MCF 10A (cell line): ENCODE data around the gene PHYHIPL. TPM values are rescaled to one million over a fixed set of nuclear protein-coding genes. Genes with fewer than 3 reads are reported as not detected.

Experiments used
- BruUV-seq: library from RNA; stranded (reverse); fragments of 400-500 nt; replicated peaks from 2 replicates; lab custom pipeline; 2021; lab: Mats Ljungman, UMichigan
- CTCF ChIA-PET: fragments of 300-600 bp; sonication (Branson Sonifier 250); formaldehyde crosslinking; extraction: SDS; loops from one replicate; lab custom pipeline; 2021; ENCODE audit warnings: antibody characterized with exemption, inconsistent platforms; lab: Yijun Ruan, JAX
- POLR2A ChIA-PET: fragments of 300-600, 350-650 bp; sonication (Branson Sonifier 250); formaldehyde crosslinking; extraction: SDS; loops from one replicate; lab custom pipeline; 2020; ENCODE audit warnings: antibody characterized with exemption, inconsistent platforms; lab: Yijun Ruan, JAX
- DNase-seq: peaks from one replicate; pipeline ENCODE4 v3.0.0-alpha.2; 2018; ENCODE audit not compliant: unreplicated experiment
- H3K27ac Mint-ChIP-seq: one replicate; pipeline ENCODE4 v1.8.0; 2022; ENCODE audit warnings: mild to moderate bottlenecking, low read depth, mixed read lengths; ENCODE audit not compliant: unreplicated experiment
- H3K27me3 Mint-ChIP-seq: one replicate; pipeline ENCODE4 v1.8.0; 2022; ENCODE audit warnings: mixed read lengths; ENCODE audit not compliant: insufficient read depth, unreplicated experiment
- H3K36me3 Mint-ChIP-seq: one replicate; pipeline ENCODE4 v1.8.0; 2022; ENCODE audit warnings: mild to moderate bottlenecking, moderate library complexity, mixed read lengths; ENCODE audit not compliant: insufficient read depth, unreplicated experiment
- H3K4me1 Mint-ChIP-seq: one replicate; pipeline ENCODE4 v1.8.0; 2022; ENCODE audit warnings: mixed read lengths; ENCODE audit not compliant: insufficient read depth, unreplicated experiment
- H3K4me3 Mint-ChIP-seq: one replicate; pipeline ENCODE4 v1.8.0; 2022; ENCODE audit warnings: mild to moderate bottlenecking, moderate library complexity, mixed read lengths; ENCODE audit not compliant: unreplicated experiment
- H3K9me3 Mint-ChIP-seq: one replicate; pipeline ENCODE4 v1.8.0; 2022; ENCODE audit warnings: mixed read lengths; ENCODE audit not compliant: unreplicated experiment
- intact Hi-C: fragments of 100-400 bp; cut with micrococcal nuclease; formaldehyde crosslinking; loops from 2 replicates; pipeline ENCODE4 v1.14.1; 2022
- total RNA-seq: library from RNA; stranded (reverse); gene quantifications from 2 replicates; pipeline ENCODE4 v1.2.3, GENCODE V29; 2022
- TF ChIP-seq, protein P1 (sequence below): fragments of 200-600 bp; IDR thresholded peaks from one replicate; pipeline ENCODE4 v1.8.0; 2022; ENCODE audit warnings: antibody characterized with exemption, mild to moderate bottlenecking; ENCODE audit not compliant: unreplicated experiment

PHYHIPL gene
- total RNA-seq, 1 experiment from 2014 or later, result not detected

DNA sequence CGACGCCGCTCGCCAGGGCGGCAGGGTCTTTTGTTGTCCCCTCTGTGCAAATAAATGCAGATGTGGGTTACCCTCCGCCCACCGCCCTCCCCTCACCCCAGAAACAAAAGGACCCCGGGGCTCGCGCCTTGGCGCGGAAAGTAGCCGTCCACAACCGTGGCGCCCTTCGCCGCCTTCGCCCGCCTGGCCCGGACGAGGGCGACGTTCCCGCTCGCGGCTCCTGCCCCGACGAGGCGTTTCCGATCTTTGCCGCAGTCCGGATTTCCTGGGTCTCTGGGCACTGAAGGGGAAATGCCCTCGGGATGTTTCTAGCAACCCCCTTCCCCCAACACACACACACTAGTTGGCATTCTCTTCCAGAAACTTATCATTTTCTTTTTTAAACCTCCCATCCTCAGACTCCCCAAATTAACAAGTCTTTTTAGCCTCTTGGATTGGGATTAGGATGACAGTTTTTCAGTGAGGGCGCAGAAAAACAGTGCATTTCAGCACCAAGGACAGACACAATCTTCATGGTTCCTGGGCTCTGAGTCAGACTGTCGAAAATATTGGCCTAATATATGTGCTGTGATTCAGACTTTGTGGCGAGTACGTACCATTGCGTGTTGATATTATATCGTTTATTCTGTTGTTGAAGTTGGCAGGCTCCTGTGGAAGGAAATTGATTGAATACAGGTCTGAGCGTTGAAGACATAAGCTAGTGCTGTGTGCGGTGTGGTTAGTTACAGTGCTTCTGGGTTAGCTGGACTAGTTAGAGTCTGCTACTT is 771 bp downstream of the PHYHIPL start:
- Mint-ChIP-seq H3K4me1 (no peaks in the 10 kb centered on the region), H3K27me3 (peaks cover 10% of the 10 kb centered on the region), H3K9me3 (peaks cover 7% of the 10 kb centered on the region), H3K27ac (no peak overlapping the region), H3K36me3 (no peaks in the 10 kb centered on the region), H3K4me3 (no peak overlapping the region)
- TF ChIP-seq, protein P1, sequence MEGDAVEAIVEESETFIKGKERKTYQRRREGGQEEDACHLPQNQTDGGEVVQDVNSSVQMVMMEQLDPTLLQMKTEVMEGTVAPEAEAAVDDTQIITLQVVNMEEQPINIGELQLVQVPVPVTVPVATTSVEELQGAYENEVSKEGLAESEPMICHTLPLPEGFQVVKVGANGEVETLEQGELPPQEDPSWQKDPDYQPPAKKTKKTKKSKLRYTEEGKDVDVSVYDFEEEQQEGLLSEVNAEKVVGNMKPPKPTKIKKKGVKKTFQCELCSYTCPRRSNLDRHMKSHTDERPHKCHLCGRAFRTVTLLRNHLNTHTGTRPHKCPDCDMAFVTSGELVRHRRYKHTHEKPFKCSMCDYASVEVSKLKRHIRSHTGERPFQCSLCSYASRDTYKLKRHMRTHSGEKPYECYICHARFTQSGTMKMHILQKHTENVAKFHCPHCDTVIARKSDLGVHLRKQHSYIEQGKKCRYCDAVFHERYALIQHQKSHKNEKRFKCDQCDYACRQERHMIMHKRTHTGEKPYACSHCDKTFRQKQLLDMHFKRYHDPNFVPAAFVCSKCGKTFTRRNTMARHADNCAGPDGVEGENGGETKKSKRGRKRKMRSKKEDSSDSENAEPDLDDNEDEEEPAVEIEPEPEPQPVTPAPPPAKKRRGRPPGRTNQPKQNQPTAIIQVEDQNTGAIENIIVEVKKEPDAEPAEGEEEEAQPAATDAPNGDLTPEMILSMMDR, result no peak
- no TSS peak for BruUV-seq
- CTCF ChIA-PET, result interaction anchor here (0.9 kb wide), 1 partner anchor 401 kb away, joined by 3 read pairs; no protein-coding TSS in a partner anchor
- DNase-seq, result peak; percentile 56
- POLR2A ChIA-PET, result no interaction called here
- intact Hi-C loops, result no loop called here

DNA sequence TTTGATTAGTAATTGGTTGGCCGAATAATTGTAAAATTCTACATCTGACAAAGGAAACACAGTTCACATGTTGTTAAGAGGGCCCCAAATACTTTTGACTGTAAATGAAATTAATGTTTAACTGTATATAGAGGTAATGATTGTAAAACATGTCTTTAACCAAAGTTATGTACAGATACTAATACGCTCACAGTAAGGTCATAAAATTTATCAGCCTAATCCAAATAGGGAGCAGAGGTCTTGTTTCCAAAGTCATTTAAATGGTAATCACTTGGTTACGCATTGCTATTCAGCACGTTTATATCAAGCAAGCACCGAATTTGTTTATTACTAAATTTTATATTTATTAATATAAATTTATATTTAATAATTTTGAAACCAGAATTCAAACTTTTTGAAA is 1.4 kb downstream of the PHYHIPL start:
- H3K27ac Mint-ChIP-seq, result no peak overlapping the region
- TF ChIP-seq, protein P1, result no peak
- peaks cover 10% of the 10 kb centered on the region for H3K27me3 Mint-ChIP-seq
- no peaks in the 10 kb centered on the region for H3K4me1 Mint-ChIP-seq
- ChIA-PET POLR2A (no interaction called here), CTCF (interaction anchor here (0.9 kb wide), 2 partner anchors 401 to 763 kb away, joined by 3 to 4 read pairs; no protein-coding TSS in a partner anchor)
- intact Hi-C loops, result no loop called here
- BruUV-seq, result no TSS peak
- no peaks in the 10 kb centered on the region for H3K36me3 Mint-ChIP-seq
- peaks cover 7% of the 10 kb centered on the region for H3K9me3 Mint-ChIP-seq
- DNase-seq, result no peak
- no peak overlapping the region for H3K4me3 Mint-ChIP-seq

DNA sequence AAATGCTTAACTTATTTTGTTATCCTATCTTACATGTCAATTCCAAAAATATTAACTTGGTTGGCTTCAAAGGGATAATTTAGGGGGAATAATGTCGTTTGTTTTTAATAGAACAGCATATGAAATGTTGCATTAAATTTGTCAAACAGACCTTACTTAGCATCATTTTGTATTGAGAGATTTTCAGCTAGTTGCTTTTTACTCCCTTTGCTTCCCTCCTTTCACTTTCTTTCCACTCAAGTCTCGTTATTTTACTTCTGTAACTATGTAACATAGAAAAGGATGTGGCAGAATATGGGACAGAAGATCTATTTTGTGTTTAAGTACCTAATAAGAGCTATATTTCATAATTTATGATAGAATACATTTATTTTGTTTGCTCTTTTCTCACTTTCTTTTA is 2.6 kb downstream of the PHYHIPL start:
- Mint-ChIP-seq H3K27me3 (peaks cover 10% of the 10 kb centered on the region), H3K27ac (no peak overlapping the region), H3K9me3 (peaks cover 7% of the 10 kb centered on the region), H3K36me3 (no peaks in the 10 kb centered on the region), H3K4me3 (no peak overlapping the region), H3K4me1 (no peaks in the 10 kb centered on the region)
- intact Hi-C loops, result no loop called here
- no TSS peak for BruUV-seq
- ChIA-PET CTCF (interaction anchor here (0.6 to 1.8 kb wide), 5 partner anchors 15 to 385 kb away, joined by 3 to 12 read pairs (median 3); no protein-coding TSS in a partner anchor), POLR2A (no interaction called here)
- no peak for DNase-seq
- TF ChIP-seq, protein P1, result no peak

DNA sequence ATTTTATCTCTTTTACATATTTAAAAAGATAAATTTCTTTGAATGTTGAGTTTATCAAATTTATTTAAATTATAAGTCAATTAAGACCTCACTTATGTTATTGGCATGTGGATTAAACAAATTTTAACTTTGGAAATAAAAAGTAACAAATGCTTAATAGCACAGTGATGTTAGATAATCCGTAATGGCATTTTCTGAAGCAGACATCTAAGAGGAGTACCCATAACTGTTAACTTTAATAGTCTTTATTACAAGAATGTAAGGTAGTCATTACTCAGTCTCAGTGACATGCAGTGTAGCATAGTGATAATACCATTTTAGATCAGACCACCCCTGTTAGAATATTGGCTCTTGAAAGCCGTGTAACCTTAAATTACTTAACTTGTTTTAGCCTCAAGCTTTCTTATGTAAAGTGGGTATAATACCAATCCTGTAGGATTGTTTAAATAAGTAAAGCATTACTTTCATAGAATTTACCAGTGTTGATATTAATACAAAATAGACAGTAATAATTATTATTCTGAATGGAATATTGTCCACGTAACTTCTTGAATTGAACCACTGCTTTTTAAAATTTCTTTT is 4.3 kb downstream of the PHYHIPL start:
- DNase-seq, result no peak
- CTCF ChIA-PET, result interaction anchor here (0.5 to 1.8 kb wide), 7 partner anchors 226 to 766 kb away, joined by 3 to 12 read pairs (median 3); no protein-coding TSS in a partner anchor
- POLR2A ChIA-PET, result no interaction called here
- BruUV-seq, result no TSS peak
- no peaks in the 10 kb centered on the region for H3K4me1 Mint-ChIP-seq
- H3K27me3 Mint-ChIP-seq, result peaks cover 10% of the 10 kb centered on the region
- peaks cover 7% of the 10 kb centered on the region for H3K9me3 Mint-ChIP-seq
- H3K4me3 Mint-ChIP-seq, result no peak overlapping the region
- H3K27ac Mint-ChIP-seq, result no peak overlapping the region
- intact Hi-C loops, result loop anchor here (1.0 to 5.0 kb wide), 6 partner anchors 101 to 766 kb away; no protein-coding TSS in a partner anchor
- no peaks in the 10 kb centered on the region for H3K36me3 Mint-ChIP-seq
- TF ChIP-seq, protein P1, result no peak
